ENCODE data around the gene SSC4D.
A peak's percentile ranks its signal among the peaks of the same experiment; 100 is the strongest.
"Not testable (repeated sequence)": the region's sequence is repeated elsewhere in the genome, so short reads cannot be mapped to it uniquely, and the experiment has no call there.

SSC4D gene

DNA sequence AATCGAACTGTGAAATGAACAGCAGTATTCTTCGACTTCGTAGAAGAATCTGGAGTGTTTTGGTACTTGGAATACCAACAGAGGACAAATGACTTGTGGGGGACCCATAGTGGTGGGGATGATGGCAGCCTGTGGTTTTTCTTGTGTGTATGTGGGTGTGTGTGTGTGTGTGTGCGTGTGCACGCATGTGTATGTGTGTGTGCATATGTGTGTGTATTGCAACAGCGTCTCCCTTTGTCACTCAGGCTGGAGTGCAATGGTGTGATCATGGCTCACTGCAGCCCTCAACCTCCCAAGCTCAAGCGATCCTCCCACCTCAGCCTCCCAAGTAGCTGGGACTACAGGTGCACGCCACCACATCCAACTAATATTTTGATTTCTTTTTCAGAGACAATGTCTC, 41.3 kb downstream of the SSC4D start:
- no peak for DNase-seq (ENCODE audit: low read depth, low spot score)
- H3K4me3 ChIP-seq (ENCODE audit: low read depth, low read length): no peak overlapping the region
- ChIA-PET CTCF (interaction anchor here (0.9 to 3.6 kb wide), 2 partner anchors 9 to 10 kb away, joined by 3 to 20 read pairs; partner anchors contain the start of gene YWHAG), POLR2A (no interaction called here)
- TF ChIP-seq, protein P1, sequence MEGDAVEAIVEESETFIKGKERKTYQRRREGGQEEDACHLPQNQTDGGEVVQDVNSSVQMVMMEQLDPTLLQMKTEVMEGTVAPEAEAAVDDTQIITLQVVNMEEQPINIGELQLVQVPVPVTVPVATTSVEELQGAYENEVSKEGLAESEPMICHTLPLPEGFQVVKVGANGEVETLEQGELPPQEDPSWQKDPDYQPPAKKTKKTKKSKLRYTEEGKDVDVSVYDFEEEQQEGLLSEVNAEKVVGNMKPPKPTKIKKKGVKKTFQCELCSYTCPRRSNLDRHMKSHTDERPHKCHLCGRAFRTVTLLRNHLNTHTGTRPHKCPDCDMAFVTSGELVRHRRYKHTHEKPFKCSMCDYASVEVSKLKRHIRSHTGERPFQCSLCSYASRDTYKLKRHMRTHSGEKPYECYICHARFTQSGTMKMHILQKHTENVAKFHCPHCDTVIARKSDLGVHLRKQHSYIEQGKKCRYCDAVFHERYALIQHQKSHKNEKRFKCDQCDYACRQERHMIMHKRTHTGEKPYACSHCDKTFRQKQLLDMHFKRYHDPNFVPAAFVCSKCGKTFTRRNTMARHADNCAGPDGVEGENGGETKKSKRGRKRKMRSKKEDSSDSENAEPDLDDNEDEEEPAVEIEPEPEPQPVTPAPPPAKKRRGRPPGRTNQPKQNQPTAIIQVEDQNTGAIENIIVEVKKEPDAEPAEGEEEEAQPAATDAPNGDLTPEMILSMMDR (IDR thresholded peaks at IDR 0.05; ENCODE audit: insufficient read depth, low read length, missing control alignments): no peak

DNA sequence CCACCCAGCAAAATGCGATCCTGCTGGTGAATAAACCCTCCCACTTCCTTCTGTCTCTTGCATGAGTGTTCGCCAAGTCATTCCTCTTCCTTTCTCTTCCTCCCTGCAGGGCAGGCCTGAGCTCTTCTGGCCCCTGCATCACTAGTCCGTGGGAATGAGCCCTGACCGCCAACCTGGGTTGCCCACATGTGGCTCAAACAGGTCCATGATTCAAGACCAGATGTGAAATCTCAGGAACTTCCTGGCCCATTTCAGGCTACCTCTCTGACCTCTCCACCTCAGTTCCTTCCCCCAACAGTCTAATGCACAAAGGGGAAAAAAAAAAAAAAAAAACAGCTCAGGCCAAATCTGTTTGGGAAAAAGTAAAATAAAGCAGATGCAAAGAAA, 45.3 kb downstream of the SSC4D start:
- H3K4me3 ChIP-seq (ENCODE audit: low read depth, low read length): no peak overlapping the region
- ChIA-PET POLR2A (interaction anchor here (1.0 kb wide), 1 partner anchor 41 kb away, joined by 3 read pairs; no protein-coding TSS in a partner anchor), CTCF (interaction anchor here (1.0 to 1.5 kb wide), 3 partner anchors 9 to 46 kb away, joined by 3 to 5 read pairs (median 4); no protein-coding TSS in a partner anchor)
- TF ChIP-seq, protein P1 (IDR thresholded peaks at IDR 0.05; ENCODE audit: insufficient read depth, low read length, missing control alignments): no peak
- no peak for DNase-seq (ENCODE audit: low read depth, low spot score)

DNA sequence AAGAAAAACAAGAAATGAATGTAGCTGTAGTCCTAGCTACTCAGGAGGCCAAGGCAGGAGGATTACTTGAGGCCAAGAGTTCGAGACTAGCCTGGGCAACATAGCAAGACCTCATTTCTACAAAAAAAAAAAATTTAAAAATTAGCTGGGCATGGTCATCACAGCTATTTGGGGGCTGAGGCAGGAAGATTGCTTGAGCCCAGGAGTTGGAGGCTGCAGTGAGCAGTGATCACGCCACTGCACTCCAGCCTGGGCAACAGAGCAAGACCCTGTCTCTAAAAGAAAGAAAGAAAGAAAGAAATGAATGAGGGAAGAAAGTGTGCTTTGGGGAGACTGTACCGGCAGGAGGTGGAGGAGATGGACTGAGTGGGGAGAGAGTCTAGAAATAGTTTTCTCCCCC, 45.7 kb downstream of the SSC4D start:
- CTCF ChIA-PET: interaction anchor here (1.5 kb wide), 1 partner anchor 10 kb away, joined by 5 read pairs; no protein-coding TSS in a partner anchor
- POLR2A ChIA-PET; H3K4me3 ChIP-seq (ENCODE audit: low read depth, low read length); DNase-seq (ENCODE audit: low read depth, low spot score): not testable (repeated sequence)

DNA sequence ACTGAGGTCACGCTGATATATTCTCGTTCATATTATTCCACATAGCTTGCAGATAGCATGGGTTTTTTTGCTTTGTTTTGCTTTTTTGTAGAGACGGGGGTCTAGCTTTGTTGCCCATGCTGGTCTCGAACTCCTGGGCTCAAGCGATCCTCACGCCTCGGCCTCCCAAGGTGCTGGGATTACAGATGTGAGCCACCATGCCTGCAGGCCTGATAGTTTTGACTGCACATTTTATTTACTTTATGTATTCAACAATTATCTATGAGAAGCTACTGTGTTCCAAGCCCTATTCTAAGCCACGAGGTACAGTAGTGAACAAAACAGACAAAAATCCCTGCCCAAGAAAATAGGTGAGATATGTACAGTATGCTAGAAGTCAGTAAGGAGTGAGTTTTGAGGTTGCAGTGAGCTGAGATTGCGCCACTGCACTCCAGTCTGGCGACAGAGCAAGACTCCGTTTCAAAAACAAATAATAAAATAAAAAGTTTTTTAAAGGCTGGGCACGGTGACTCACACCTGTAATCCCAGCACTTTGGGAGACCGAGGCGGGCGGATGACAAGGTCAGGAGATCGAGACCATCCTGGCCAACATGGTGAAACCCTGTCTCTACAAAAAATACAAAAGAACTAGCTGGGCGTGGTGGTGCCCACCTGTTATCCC, 49.4 kb downstream of the SSC4D start:
- no peak for DNase-seq (ENCODE audit: low read depth, low spot score)
- POLR2A ChIA-PET: interaction anchor here (0.5 to 0.7 kb wide), 3 partner anchors 9 to 494 kb away, joined by 3 to 4 read pairs (median 4); no protein-coding TSS in a partner anchor

DNA sequence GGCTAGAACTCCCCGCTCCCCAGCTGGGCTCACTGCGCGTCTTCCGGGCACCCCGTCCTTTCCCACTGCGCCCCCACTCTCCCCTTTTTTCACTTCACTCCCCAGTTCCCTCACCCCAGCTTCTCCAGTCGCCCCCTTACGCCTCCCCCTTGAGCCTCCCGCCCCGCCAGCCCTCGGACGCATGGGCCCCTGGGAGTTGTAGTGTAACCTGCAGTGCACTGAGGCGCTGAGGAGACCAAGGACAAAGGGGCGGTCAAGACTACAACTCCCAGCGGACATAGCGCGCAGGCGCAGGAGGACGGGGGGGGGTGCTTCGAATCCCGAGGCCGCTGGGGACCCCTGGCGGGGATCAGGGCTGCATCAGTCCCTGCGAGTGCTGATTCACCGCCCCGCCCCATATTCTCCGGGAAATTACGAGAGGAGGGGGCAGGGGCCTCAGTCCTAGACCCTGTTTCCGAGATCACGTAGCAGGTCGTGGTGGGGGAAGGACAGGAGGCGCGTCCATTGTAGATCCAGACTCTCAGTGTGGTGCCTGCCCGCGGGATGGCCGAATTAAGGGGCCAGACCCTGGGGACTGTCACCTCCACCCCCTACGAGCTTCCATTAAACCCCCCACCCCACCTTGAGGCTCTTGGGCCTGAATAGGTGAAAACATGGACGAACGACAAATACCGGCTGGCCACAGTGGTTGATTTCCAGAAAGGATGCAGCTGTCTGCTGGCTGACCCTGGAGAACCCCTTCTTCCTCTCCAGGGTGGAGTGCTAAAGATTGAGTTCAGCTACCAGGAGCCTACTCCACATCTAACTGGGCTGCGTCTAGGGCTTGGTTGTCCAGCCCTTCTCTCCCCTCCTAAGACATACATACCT, 50.2 kb downstream of the SSC4D start:
- CTCF ChIA-PET: interaction anchor here (0.7 to 2.6 kb wide), 10 partner anchors 8 to 181 kb away, joined by 3 to 20 read pairs (median 4); no protein-coding TSS in a partner anchor
- POLR2A ChIA-PET: interaction anchor here (0.6 to 1.5 kb wide), 7 partner anchors 9 to 493 kb away, joined by 3 to 4 read pairs (median 3); no protein-coding TSS in a partner anchor
- DNase-seq (ENCODE audit: low read depth, low spot score): peak; percentile 93

More for the DNA sequence above, 49.4 kb downstream of the SSC4D start:
- CTCF ChIA-PET: interaction anchor here (0.7 to 2.6 kb wide), 9 partner anchors 9 to 182 kb away, joined by 3 to 20 read pairs (median 5); no protein-coding TSS in a partner anchor
- TF ChIP-seq, protein P1 (IDR thresholded peaks at IDR 0.05; ENCODE audit: insufficient read depth, low read length, missing control alignments): no peak
- no peak overlapping the region for H3K4me3 ChIP-seq (ENCODE audit: low read depth, low read length)

DNA sequence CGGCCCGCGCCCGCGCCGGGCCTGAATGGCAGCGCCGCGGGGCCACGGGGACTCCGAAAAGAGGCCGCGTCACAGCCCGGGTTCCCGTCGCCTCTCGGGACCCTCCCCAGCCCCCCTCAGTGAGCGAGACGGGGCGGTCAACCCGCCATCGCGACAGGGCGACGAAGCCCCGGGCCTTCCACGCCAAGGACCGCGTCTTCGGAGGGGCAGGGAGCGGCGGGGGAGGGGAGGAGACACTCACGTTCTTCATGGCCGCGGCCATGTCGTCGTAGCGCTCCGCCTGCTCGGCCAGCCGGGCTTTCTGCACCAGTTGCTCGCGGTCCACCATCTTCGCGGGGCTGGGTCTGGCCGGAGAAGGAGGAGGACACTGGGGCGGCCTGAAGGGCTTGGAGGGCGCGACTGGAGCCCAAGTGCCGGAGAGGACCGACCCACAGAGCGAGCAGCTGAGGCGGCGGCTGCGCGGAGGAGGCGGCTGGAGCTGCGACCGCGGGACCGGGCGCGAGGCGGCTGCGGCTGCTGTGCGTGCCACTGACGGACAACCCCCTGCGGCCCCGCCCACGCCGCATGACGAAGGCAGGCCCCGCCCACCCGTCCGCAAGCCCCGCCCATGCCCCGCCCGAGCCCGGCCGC, 50.9 kb downstream of the SSC4D start, which contains the start of gene YWHAG:
YWHAG (minus strand) TSS at position 511 of the 630 bp plus-strand sequence; CDS start at position 328, 183 bp downstream.
- POLR2A ChIA-PET: interaction anchor here (0.6 to 1.5 kb wide), 6 partner anchors 8 to 36 kb away, joined by 3 read pairs; no protein-coding TSS in a partner anchor
- TF ChIP-seq, protein P1 (IDR thresholded peaks at IDR 0.05; ENCODE audit: insufficient read depth, low read length, missing control alignments): no peak
- CTCF ChIA-PET: interaction anchor here (0.9 to 2.6 kb wide), 6 partner anchors 8 to 180 kb away, joined by 3 to 20 read pairs (median 9); no protein-coding TSS in a partner anchor
- DNase-seq (ENCODE audit: low read depth, low spot score): no peak
- H3K4me3 ChIP-seq (ENCODE audit: low read depth, low read length): peak within 1 kb of the TSS; percentile 96

More for the DNA sequence above, 50.2 kb downstream of the SSC4D start:
- H3K4me3 ChIP-seq (ENCODE audit: low read depth, low read length): peak overlapping the region; percentile 96
- TF ChIP-seq, protein P1 (IDR thresholded peaks at IDR 0.05; ENCODE audit: insufficient read depth, low read length, missing control alignments): peak; percentile 84
